H9 (cell line): ENCODE data around the gene HDAC1. TPM values are rescaled to one million over a fixed set of nuclear protein-coding genes. Genes with fewer than 3 reads are reported as not detected.
A peak's percentile ranks its signal among the peaks of the same experiment; 100 is the strongest.

Experiments used
- DNase-seq: peaks from one replicate; pipeline ENCODE4 v3.0.0-alpha.2; 2017
- H2AFZ ChIP-seq: one replicate; pipeline ENCODE4 v1.6.1; 2013; ENCODE audit warnings: mild to moderate bottlenecking, low read length, control low read depth, moderate library complexity
- H2AK5ac ChIP-seq: 2 replicates; pipeline ENCODE4 v1.6.1; 2013; ENCODE audit warnings: low read length, control low read depth, mixed read lengths; ENCODE audit not compliant: insufficient read length
- H2BK120ac ChIP-seq: one replicate; pipeline ENCODE4 v1.6.1; 2013; ENCODE audit warnings: low read depth, mild to moderate bottlenecking, low read length, control low read depth, inconsistent platforms; ENCODE audit not compliant: poor library complexity, severe bottlenecking
- H2BK12ac ChIP-seq: 2 replicates; pipeline ENCODE4 v1.6.1; 2013; ENCODE audit warnings: low read length, control low read depth, mixed read lengths, low read depth; ENCODE audit not compliant: insufficient read length
- H2BK15ac ChIP-seq: 2 replicates; pipeline ENCODE4 v1.6.1; 2013; ENCODE audit warnings: low read depth, low read length, control low read depth
- H2BK20ac ChIP-seq: one replicate; pipeline ENCODE4 v1.6.1; 2013; ENCODE audit warnings: low read depth, mild to moderate bottlenecking, low read length, control low read depth, inconsistent platforms; ENCODE audit not compliant: poor library complexity, severe bottlenecking
- H2BK5ac ChIP-seq: 2 replicates; pipeline ENCODE4 v1.6.1; 2013; ENCODE audit warnings: low read length, control low read depth, mixed read lengths; ENCODE audit not compliant: insufficient read length
- H3K14ac ChIP-seq: 2 replicates; pipeline ENCODE4 v1.6.1; 2013; ENCODE audit warnings: low read length, control low read depth; ENCODE audit not compliant: insufficient read depth
- H3K18ac ChIP-seq: 2 replicates; pipeline ENCODE4 v1.6.1; 2013; ENCODE audit warnings: low read depth, mild to moderate bottlenecking, mixed read lengths, low read length, control low read depth; ENCODE audit not compliant: insufficient read length
- H3K23ac ChIP-seq: 2 replicates; pipeline ENCODE4 v1.6.1; 2013; ENCODE audit warnings: low read length, control low read depth, mixed read lengths, low read depth; ENCODE audit not compliant: insufficient read length
- H3K23me2 ChIP-seq: 2 replicates; pipeline ENCODE4 v1.6.1; 2013; ENCODE audit warnings: low read depth, mild to moderate bottlenecking, mixed read lengths, low read length, control low read depth; ENCODE audit not compliant: insufficient read length, poor library complexity, severe bottlenecking
- H3K27ac ChIP-seq: 2 replicates; pipeline ENCODE4 v1.5.1; 2013; ENCODE audit warnings: low read length, control low read depth, mixed read lengths, low read depth; ENCODE audit not compliant: insufficient read length
- H3K27me3 ChIP-seq: 2 replicates; pipeline ENCODE4 v1.6.1; 2013; ENCODE audit warnings: low read length, control low read depth, inconsistent platforms; ENCODE audit not compliant: insufficient read depth
- H3K4ac ChIP-seq: 2 replicates; pipeline ENCODE4 v1.6.1; 2013; ENCODE audit warnings: low read depth, mild to moderate bottlenecking, control low read depth, inconsistent platforms, low read length, moderate library complexity
- H3K4me1 ChIP-seq: 2 replicates; pipeline ENCODE4 v1.6.1; 2013; ENCODE audit warnings: low read length, control low read depth, inconsistent platforms; ENCODE audit not compliant: insufficient read depth
- H3K4me2 ChIP-seq: 2 replicates; pipeline ENCODE4 v1.6.1; 2013; ENCODE audit warnings: low read length, control low read depth, mixed read lengths; ENCODE audit not compliant: insufficient read length, insufficient read depth
- H3K56ac ChIP-seq: 2 replicates; pipeline ENCODE4 v1.6.1; 2013; ENCODE audit warnings: low read depth, mild to moderate bottlenecking, mixed read lengths, low read length, control low read depth; ENCODE audit not compliant: insufficient read length
- H3K79me1 ChIP-seq: 2 replicates; pipeline ENCODE4 v1.6.1; 2013; ENCODE audit warnings: low read depth, mild to moderate bottlenecking, moderate library complexity, low read length, control low read depth, inconsistent platforms; ENCODE audit not compliant: insufficient read depth, poor library complexity, severe bottlenecking
- H3K79me2 ChIP-seq: 2 replicates; pipeline ENCODE4 v1.6.1; 2013; ENCODE audit warnings: low read length, control low read depth, inconsistent platforms; ENCODE audit not compliant: insufficient read depth
- H3K9ac ChIP-seq: 2 replicates; pipeline ENCODE4 v1.6.1; 2013; ENCODE audit warnings: low read length, control low read depth, mixed read lengths; ENCODE audit not compliant: insufficient read length; ENCODE audit errors: extremely low read depth
- H3K9me3 ChIP-seq: one replicate; pipeline ENCODE4 v1.6.1; 2013; ENCODE audit warnings: low read depth, low read length, inconsistent platforms; ENCODE audit not compliant: control insufficient read depth
- H3T11ph ChIP-seq: one replicate; pipeline ENCODE4 v1.6.1; 2013; ENCODE audit warnings: mild to moderate bottlenecking, low read length, control low read depth, inconsistent platforms
- H4K20me1 ChIP-seq: one replicate; pipeline ENCODE4 v1.6.1; 2013; ENCODE audit not compliant: control insufficient read depth, insufficient read length, insufficient read depth
- H4K5ac ChIP-seq: 2 replicates; pipeline ENCODE4 v1.6.1; 2013; ENCODE audit warnings: low read depth, mild to moderate bottlenecking, mixed read lengths, low read length, control low read depth; ENCODE audit not compliant: insufficient read length
- H4K8ac ChIP-seq: replicated peaks from 2 replicates; pipeline ENCODE4 v1.6.1; 2013; ENCODE audit warnings: low read length, control low read depth, mixed read lengths, low read depth; ENCODE audit not compliant: insufficient read length
- H4K91ac ChIP-seq: 2 replicates; pipeline ENCODE4 v1.6.1; 2013; ENCODE audit warnings: low read depth, mild to moderate bottlenecking, moderate library complexity, mixed read lengths, low read length, control low read depth; ENCODE audit not compliant: insufficient read length
- H3K27ac Mint-ChIP-seq, 3 experiments: 2 replicates in 2 of 3; 3 replicates in 1 of 3; pipeline ENCODE4 v1.8.0; 2020 to 2021; ENCODE audit warnings: mixed read lengths in 3 of 3, mild to moderate bottlenecking in 1 of 3, moderate library complexity in 1 of 3
- H3K27me3 Mint-ChIP-seq: 2 replicates; pipeline ENCODE4 v1.8.0; 2021; ENCODE audit warnings: low read depth, mild to moderate bottlenecking, moderate library complexity, mixed read lengths
- H3K36me3 Mint-ChIP-seq, 3 experiments: 2 replicates in 2 of 3; 3 replicates in 1 of 3; pipeline ENCODE4 v1.8.0; 2020 to 2021; ENCODE audit warnings: low read depth in 3 of 3, mixed read lengths in 3 of 3; ENCODE audit not compliant: insufficient read depth in 1 of 3
- H3K4me1 Mint-ChIP-seq, 2 experiments: 2 replicates each; pipeline ENCODE4 v1.8.0; 2020; ENCODE audit warnings: mixed read lengths in 2 of 2
- H3K4me3 Mint-ChIP-seq, 2 experiments: 2 replicates in 1 of 2; 3 replicates in 1 of 2; pipeline ENCODE4 v1.8.0; 2020 to 2021; ENCODE audit warnings: mild to moderate bottlenecking in 2 of 2, mixed read lengths in 2 of 2, moderate library complexity in 1 of 2
- H3K9me3 Mint-ChIP-seq, 2 experiments: 2 replicates in 1 of 2; 3 replicates in 1 of 2; pipeline ENCODE4 v1.8.0; 2020; ENCODE audit warnings: mild to moderate bottlenecking in 2 of 2, mixed read lengths in 2 of 2, moderate library complexity in 1 of 2
- CTCF ChIP-seq: fragments of 200-600 bp; sonication (generic); conservative IDR thresholded peaks from 3 replicates; pipeline ENCODE4 v1.8.0; 2021; ENCODE audit warnings: antibody characterized with exemption, mild to moderate bottlenecking
- WGBS: extraction: QIAGEN DNeasy Blood & Tissue Kit; methylation state at CpG from one replicate; pipeline ENCODE4 v1.1.7; 2013; ENCODE audit warnings: missing lambda C conversion rate, low lambda C conversion rate, mixed read lengths; ENCODE audit not compliant: insufficient read length; ENCODE audit errors: extremely low coverage; 5-methylcytosine and 5-hydroxymethylcytosine counted together
- total RNA-seq: library from RNA; stranded (reverse); gene quantifications from 2 replicates; pipeline ENCODE4 v1.2.1, GENCODE V29; 2021

HDAC1 gene
- total RNA-seq, 1 experiment from 2014 or later = 162 TPM

GRCh38 chr1:32335790-32336590, 44.1 kb downstream of the HDAC1 start, which contains the start of gene MARCKSL1:
TSS of gene MARCKSL1 (minus strand) at chr1:32336233. CDS start at chr1:32336033, 200 bp downstream.
- Mint-ChIP-seq H3K4me3 (peak within 1 kb of the TSS; percentile 93 to 97), H3K27ac (peak within 1 kb of the TSS; percentile 93 to 98 (median 97)), H3K27me3 (peaks cover 36% of the 10 kb centered on the region), H3K9me3 (no peaks in the 10 kb centered on the region; a peak in 1 of 5 replicates), H3K36me3 (peaks cover 23 to 41% (median 38%) of the 10 kb centered on the region in 3 experiments), H3K4me1 (peaks cover 43 to 55% of the 10 kb centered on the region in 2 experiments)
- H4K8ac ChIP-seq = no peak within 1 kb of the TSS
- no peak within 1 kb of the TSS for H2AFZ ChIP-seq
- no peak within 1 kb of the TSS for H3K56ac ChIP-seq
- H2BK15ac ChIP-seq = no peak within 1 kb of the TSS
- no peaks in the 10 kb centered on the region for H3K79me1 ChIP-seq
- H3K4ac ChIP-seq = no peak within 1 kb of the TSS; the same call in 1 of the 2 replicates
- H2BK120ac ChIP-seq = no peak within 1 kb of the TSS
- peak within 1 kb of the TSS; percentile 97 for H3K14ac ChIP-seq
- H4K5ac ChIP-seq = no peak within 1 kb of the TSS
- no peak within 1 kb of the TSS for H2BK12ac ChIP-seq
- peak within 1 kb of the TSS; percentile 90 for H3K9ac ChIP-seq
- H3K4me1 ChIP-seq = peaks cover 3% of the 10 kb centered on the region; the same call in 1 of the 2 replicates
- H3K27ac ChIP-seq = no peak within 1 kb of the TSS
- no peak within 1 kb of the TSS for H3T11ph ChIP-seq
- H4K91ac ChIP-seq = no peak within 1 kb of the TSS
- H3K23me2 ChIP-seq = peaks cover 11% of the 10 kb centered on the region
- TF ChIP-seq CTCF = no peak
- H3K9me3 ChIP-seq = no peaks in the 10 kb centered on the region
- no peak within 1 kb of the TSS for H3K23ac ChIP-seq
- peak within 1 kb of the TSS; percentile 60 for H3K4me2 ChIP-seq
- peak; percentile 84 for DNase-seq
- H4K20me1 ChIP-seq = no peaks in the 10 kb centered on the region
- H2AK5ac ChIP-seq = no peak within 1 kb of the TSS
- no peak within 1 kb of the TSS for H2BK5ac ChIP-seq
- no peak within 1 kb of the TSS for H2BK20ac ChIP-seq
- WGBS = no CpG with 5 or more reads among the region's 95 CpGs
- peaks cover 2% of the 10 kb centered on the region; the same call in 1 of the 2 replicates for H3K27me3 ChIP-seq
- peaks cover 6% of the 10 kb centered on the region; the same call in 1 of the 2 replicates for H3K79me2 ChIP-seq
- H3K18ac ChIP-seq = peak within 1 kb of the TSS; percentile 89
